Spleen (tissue), 11 donors: Measurements from ENCODE around the gene SPP1. TPM values are rescaled to one million over a fixed set of nuclear protein-coding genes. Genes with fewer than 3 reads are reported as not detected.

Experiments used
- DNase-seq: peaks from one replicate; pipeline ENCODE4 v3.0.0-alpha.2; 2020
- H3K27ac ChIP-seq, 8 donors: fragments of 200-600 bp; sonication (generic) in 7 of 8; 1 replicate in 4 of 8; 2 replicates in 4 of 8; pipeline versions ENCODE4 v1.5.0 to v1.8.0; 2016 to 2021; ENCODE audit warnings: inconsistent platforms in 4 of 8, mild to moderate bottlenecking in 4 of 8, moderate library complexity in 1 of 8
- H3K27me3 ChIP-seq, 7 donors: fragments of 200-600 bp; sonication (generic) in 6 of 7; replicated peaks in 1 of 7; 1 replicate in 4 of 7; 2 replicates in 3 of 7; pipeline versions ENCODE4 v1.5.0 to v1.8.0; 2016 to 2021; ENCODE audit warnings: inconsistent platforms in 3 of 7, mild to moderate bottlenecking in 1 of 7
- H3K36me3 ChIP-seq, 6 donors: fragments of 200-600 bp; sonication (generic) in 5 of 6; 1 replicate in 4 of 6; 2 replicates in 2 of 6; pipeline versions ENCODE4 v1.5.0 to v1.8.0; 2016 to 2021; ENCODE audit warnings: inconsistent platforms in 2 of 6
- H3K4me1 ChIP-seq, 6 donors: fragments of 200-600 bp; sonication (generic) in 5 of 6; 1 replicate in 3 of 6; 2 replicates in 3 of 6; pipeline versions ENCODE4 v1.5.0 to v1.8.0; 2016 to 2021; ENCODE audit warnings: inconsistent platforms in 3 of 6
- H3K4me3 ChIP-seq, 8 donors: fragments of 200-600 bp; sonication (generic) in 7 of 8; 1 replicate in 4 of 8; 2 replicates in 4 of 8; pipeline versions ENCODE4 v1.5.0 to v1.8.0; 2016 to 2021; ENCODE audit warnings: inconsistent platforms in 4 of 8, mild to moderate bottlenecking in 4 of 8, moderate library complexity in 2 of 8
- H3K9me3 ChIP-seq, 8 donors: fragments of 200-600 bp; sonication (generic) in 7 of 8; 1 replicate in 4 of 8; 2 replicates in 4 of 8; pipeline versions ENCODE4 v1.5.0 to v1.8.0; 2016 to 2021; ENCODE audit warnings: inconsistent platforms in 4 of 8
- CTCF ChIP-seq, 11 experiments: fragments of 200-600 bp in 7 of 11; fragments of 450-650 bp in 4 of 11; sonication (generic) in 4 of 11; IDR thresholded peaks in 8 of 11; conservative IDR thresholded peaks in 3 of 11; 1 replicate in 7 of 11; 2 replicates in 4 of 11; pipeline versions ENCODE4 v1.4.0 to v1.8.0; 2016 to 2021; ENCODE audit warnings: antibody characterized with exemption in 11 of 11, inconsistent platforms in 4 of 11, mild to moderate bottlenecking in 1 of 11
- POLR2A ChIP-seq, 3 donors: fragments of 450-650 bp; IDR thresholded peaks; one replicate each; pipeline ENCODE4 v1.5.1; 2017; ENCODE audit warnings: antibody characterized with exemption in 3 of 3, mild to moderate bottlenecking in 1 of 3
- POLR2AphosphoS5 ChIP-seq, 3 donors: sonication (generic); formaldehyde crosslinking; IDR thresholded peaks; one replicate each; pipeline ENCODE4 v1.5.1; 2017; ENCODE audit warnings: antibody characterized with exemption in 3 of 3
- WGBS, 5 donors: extraction: QIAGEN DNeasy Blood & Tissue Kit in 3 of 5; methylation state at CpG; one replicate each; pipeline versions ENCODE4 v1.1.5 to v1.1.7; 2013 to 2018; 5-methylcytosine and 5-hydroxymethylcytosine counted together
- intact Hi-C: fragments of 100-400 bp; cut with DNase I; formaldehyde crosslinking; loops from one replicate; pipeline ENCODE4 v1.15.0; 2023; ENCODE audit warnings: low total_unique reads
- polyA plus RNA-seq, 3 donors: library from polyadenylated mRNA; stranded (reverse); fragments of 200-250 nt; gene quantifications; one replicate each; pipeline ENCODE4 v1.2.1, GENCODE V29; 2013
- total RNA-seq, 7 donors: library from RNA; depleted of rRNA in 3 of 7; stranded (reverse); fragments of >200 nt in 3 of 7; fragmentation: NEBNext Ultra II Directional in 4 of 7; extraction: Animal tissue kit (Norgen Biotek cat#: 25700) in 4 of 7; gene quantifications; one replicate each; pipeline versions ENCODE4 v1.1.0 to v1.2.1, GENCODE V29; 2016 to 2021
- donor health status: healthy with polysubstance abuse.
- donor health status: DM: no; HTN: no; CAD: no; lungs with moderate emphysema.
- donor health status: DM: no; HTN: no; CAD: no.
- donor health status: Bipolar disorder and iron deficiency.
- donor health status: healthy.
- donor health status: DM: no; HTN: no; CAD: no.
- donor health status: DM: yes; HTN: yes; CAD: no.

SPP1 gene
- total and polyA plus RNA-seq, 10 donors = 0.28 to 18.4 (median 2.0) TPM

- Histone ChIP-seq H3K4me3 (no peak overlapping the region), H3K9me3 (no peaks in the 10 kb centered on the region), H3K36me3 (no peaks in the 10 kb centered on the region), H3K27me3 (no peaks in the 10 kb centered on the region), H3K4me1 (no peaks in the 10 kb centered on the region), H3K27ac (no peak overlapping the region)
- TF ChIP-seq POLR2AphosphoS5 (IDR thresholded peaks at IDR 0.05) = no peak
- no peak for DNase-seq
- 79 to 90% (median 88%) methylated on average over 5 of the region's 5 CpGs for WGBS, 5 donors
- intact Hi-C loops = no loop called here
Observed at GRCh38 chr4:87962398-87963146, 12.9 kb upstream of the SPP1 start.

- Histone ChIP-seq H3K27ac (no peak overlapping the region), H3K9me3 (no peaks in the 10 kb centered on the region), H3K4me1 (no peaks in the 10 kb centered on the region), H3K4me3 (no peak overlapping the region), H3K36me3 (no peaks in the 10 kb centered on the region), H3K27me3 (no peaks in the 10 kb centered on the region)
- no peak for TF ChIP-seq POLR2AphosphoS5 (IDR thresholded peaks at IDR 0.05)
- TF ChIP-seq POLR2A (IDR thresholded peaks at IDR 0.05) = no peak
- no peak for TF ChIP-seq CTCF (IDR thresholded peaks at IDR 0.05 in 8 of 11, conservative IDR thresholded peaks at IDR 0.05 in 3 of 11)
- intact Hi-C loops = no loop called here
- 89 to 98% (median 93%) methylated on average over 8 to 21 of the region's 21 CpGs for WGBS, 5 donors
- DNase-seq = peak; percentile 75
Observed at GRCh38 chr4:87965501-87965975, 10.0 kb upstream of the SPP1 start.

- intact Hi-C loops = no loop called here
- no peaks in the 10 kb centered on the region for H3K27me3 ChIP-seq
- H3K9me3 ChIP-seq = no peaks in the 10 kb centered on the region
- no peak for DNase-seq
- WGBS, 5 donors = 90 to 96% (median 94%) methylated on average over 2 to 9 of the region's 9 CpGs
- H3K4me3 ChIP-seq = no peak overlapping the region
- H3K27ac ChIP-seq = no peak overlapping the region
- no peaks in the 10 kb centered on the region for H3K36me3 ChIP-seq
- H3K4me1 ChIP-seq = no peaks in the 10 kb centered on the region
- TF ChIP-seq POLR2A (IDR thresholded peaks at IDR 0.05) (no peak), POLR2AphosphoS5 (IDR thresholded peaks at IDR 0.05) (no peak), CTCF (IDR thresholded peaks at IDR 0.05 in 8 of 11, conservative IDR thresholded peaks at IDR 0.05 in 3 of 11) (no peak)
Observed at GRCh38 chr4:87966095-87966496, 9.4 kb upstream of the SPP1 start.

- H3K4me1 ChIP-seq = no peaks in the 10 kb centered on the region
- no peak overlapping the region for H3K4me3 ChIP-seq
- no peak overlapping the region for H3K27ac ChIP-seq
- TF ChIP-seq CTCF (IDR thresholded peaks at IDR 0.05 in 8 of 11, conservative IDR thresholded peaks at IDR 0.05 in 3 of 11) (no peak), POLR2A (IDR thresholded peaks at IDR 0.05) (no peak), POLR2AphosphoS5 (IDR thresholded peaks at IDR 0.05) (no peak)
- WGBS, 5 donors = 85 to 95% (median 92%) methylated on average over 7 to 8 of the region's 8 CpGs
- peaks cover 0 to 3% (median 0%) of the 10 kb centered on the region in 7 donors for H3K27me3 ChIP-seq
- DNase-seq = no peak
- intact Hi-C loops = no loop called here
- no peaks in the 10 kb centered on the region for H3K9me3 ChIP-seq
- no peaks in the 10 kb centered on the region for H3K36me3 ChIP-seq
Observed at GRCh38 chr4:87967193-87967592, 8.3 kb upstream of the SPP1 start.
